ENCODE results near the gene ETDB. TPM values are rescaled to one million over a fixed set of nuclear protein-coding genes. Genes with fewer than 3 reads are reported as not detected.
A peak's percentile ranks its signal among the peaks of the same experiment; 100 is the strongest.
"Not testable (repeated sequence)": the region's sequence is repeated elsewhere in the genome, so short reads cannot be mapped to it uniquely, and the experiment has no call there.

ETDB gene
- total RNA-seq, result not detected in 2 replicates

GRCh38 chrX:135120056-135120576 lies at the start of gene ETDB:
Gene ETDB (minus strand): TSS chrX:135120526. CDS start chrX:135119261, 1,265 bp downstream.
- DNase-seq (ENCODE audit: low read depth), result not testable (repeated sequence)

- DNase-seq (ENCODE audit: low read depth), result not testable (repeated sequence)
Observed at GRCh38 chrX:135169534-135169933, 49.2 kb upstream of the ETDB start.

- no peak for DNase-seq (ENCODE audit: low read depth)
Observed at GRCh38 chrX:135168486-135168885, 48.2 kb upstream of the ETDB start.

GRCh38 chrX:135154688-135155087 lies 34.4 kb upstream of the ETDB start:
- DNase-seq (ENCODE audit: low read depth), result not testable (repeated sequence)

- not testable (repeated sequence) for DNase-seq (ENCODE audit: low read depth)
Observed at GRCh38 chrX:135126145-135126544, 5.8 kb upstream of the ETDB start.

- not testable (repeated sequence) for DNase-seq (ENCODE audit: low read depth)
Observed at GRCh38 chrX:135116064-135116463, 4.3 kb downstream of the ETDB start.

GRCh38 chrX:135114392-135114791 lies 5.9 kb downstream of the ETDB start:
- peak; percentile 7 for DNase-seq (ENCODE audit: low read depth)

GRCh38 chrX:135112743-135113142 lies 7.6 kb downstream of the ETDB start:
- DNase-seq (ENCODE audit: low read depth), result no peak

GRCh38 chrX:135112096-135112729 lies 8.1 kb downstream of the ETDB start:
- peak; percentile 20 for DNase-seq (ENCODE audit: low read depth)

- no peak for DNase-seq (ENCODE audit: low read depth)
Observed at GRCh38 chrX:135109554-135109953, 10.8 kb downstream of the ETDB start.

GRCh38 chrX:135099493-135099783 lies 20.9 kb downstream of the ETDB start:
- DNase-seq (ENCODE audit: low read depth), result no peak

GRCh38 chrX:135097196-135097744 lies 23.1 kb downstream of the ETDB start:
- DNase-seq (ENCODE audit: low read depth), result not testable (repeated sequence)

- no peak for DNase-seq (ENCODE audit: low read depth)
Observed at GRCh38 chrX:135095715-135096114, 24.6 kb downstream of the ETDB start.

GRCh38 chrX:135094726-135095125 lies 25.6 kb downstream of the ETDB start:
- no peak for DNase-seq (ENCODE audit: low read depth)

- no peak for DNase-seq (ENCODE audit: low read depth)
Observed at GRCh38 chrX:135089126-135089525, 31.2 kb downstream of the ETDB start.

GRCh38 chrX:135087867-135088266 lies 32.5 kb downstream of the ETDB start:
- DNase-seq (ENCODE audit: low read depth), result no peak

- peak; percentile 75 for DNase-seq (ENCODE audit: low read depth)
Observed at GRCh38 chrX:135086197-135086854, 34.0 kb downstream of the ETDB start.

GRCh38 chrX:135081693-135082404 lies 38.5 kb downstream of the ETDB start:
- peak; percentile 54 for DNase-seq (ENCODE audit: low read depth)
